Skeletal muscle tissue (tissue), 4 donors: ENCODE results near the gene XPR1. TPM values are rescaled to one million over a fixed set of nuclear protein-coding genes. Genes with fewer than 3 reads are reported as not detected.

ENCODE experiments used
- H3K27ac ChIP-seq: one replicate; pipeline ENCODE4 v1.7.0; 2013; ENCODE audit warnings: mild to moderate bottlenecking, low read depth, low read length, inconsistent platforms
- H3K27me3 ChIP-seq, 3 donors: one replicate each; pipeline ENCODE4 v1.7.0; 2013; ENCODE audit warnings: low read length in 3 of 3; ENCODE audit not compliant: control insufficient read depth in 3 of 3, insufficient read depth in 3 of 3
- H3K36me3 ChIP-seq, 3 donors: one replicate each; pipeline ENCODE4 v1.7.0; 2013; ENCODE audit warnings: low read length in 3 of 3; ENCODE audit not compliant: control insufficient read depth in 3 of 3, insufficient read depth in 3 of 3
- H3K4me1 ChIP-seq, 3 donors: one replicate each; pipeline ENCODE4 v1.7.0; 2013; ENCODE audit warnings: low read length in 3 of 3, mild to moderate bottlenecking in 3 of 3; ENCODE audit not compliant: control insufficient read depth in 3 of 3, insufficient read depth in 3 of 3
- H3K4me3 ChIP-seq, 3 donors: one replicate each; pipeline ENCODE4 v1.7.0; 2013; ENCODE audit warnings: low read length in 3 of 3
- H3K9ac ChIP-seq, 3 donors: one replicate each; pipeline ENCODE4 v1.7.0; 2013; ENCODE audit warnings: low read length in 3 of 3, mild to moderate bottlenecking in 3 of 3, moderate library complexity in 2 of 3, low read depth in 1 of 3
- H3K9me3 ChIP-seq, 3 donors: one replicate each; pipeline ENCODE4 v1.7.0; 2013; ENCODE audit warnings: low read length in 3 of 3; ENCODE audit not compliant: control insufficient read depth in 3 of 3
- total RNA-seq: library from RNA; depleted of rRNA; stranded (reverse); fragments of >200 nt; gene quantifications from one replicate; pipeline ENCODE4 v1.2.3, GENCODE V29; 2014
- donor health status: Osteomylitis.

Gene XPR1
- total RNA-seq, 1 donor from 2014 or later = 13.0 TPM

- no peaks in the 10 kb centered on the region for H3K9me3 ChIP-seq
- no peak overlapping the region for H3K27ac ChIP-seq
- H3K36me3 ChIP-seq = no peaks in the 10 kb centered on the region
- H3K27me3 ChIP-seq = peaks cover 0 to 5% (median 0%) of the 10 kb centered on the region in 3 donors
- H3K9ac ChIP-seq = no peak overlapping the region
- H3K4me3 ChIP-seq = no peak overlapping the region
- H3K4me1 ChIP-seq = no peaks in the 10 kb centered on the region
These were observed 267.4 kb downstream of the XPR1 start for GRCh38 chr1:180899262-180899661.

- Histone ChIP-seq H3K27me3 (peaks cover 0 to 5% (median 0%) of the 10 kb centered on the region in 3 donors), H3K4me1 (no peaks in the 10 kb centered on the region), H3K9ac (no peak overlapping the region), H3K9me3 (no peaks in the 10 kb centered on the region), H3K27ac (no peak overlapping the region), H3K4me3 (no peak overlapping the region), H3K36me3 (no peaks in the 10 kb centered on the region)
These were observed 269.5 kb downstream of the XPR1 start for GRCh38 chr1:180901076-180901990.

GRCh38 chr1:180902541-180902940 is 270.7 kb downstream of the XPR1 start:
- no peaks in the 10 kb centered on the region for H3K9me3 ChIP-seq

GRCh38 chr1:180905927-180906326 is 274.1 kb downstream of the XPR1 start:
- Histone ChIP-seq H3K27ac (no peak overlapping the region), H3K9me3 (no peaks in the 10 kb centered on the region), H3K4me3 (no peak overlapping the region), H3K27me3 (peaks cover 0 to 12% (median 0%) of the 10 kb centered on the region in 3 donors), H3K36me3 (no peaks in the 10 kb centered on the region), H3K4me1 (no peaks in the 10 kb centered on the region), H3K9ac (no peak overlapping the region)

More at GRCh38 chr1:180902541-180902940, 270.7 kb downstream of the XPR1 start:
- Histone ChIP-seq H3K9ac (no peak overlapping the region), H3K27ac (no peak overlapping the region), H3K36me3 (no peaks in the 10 kb centered on the region), H3K4me3 (no peak overlapping the region), H3K27me3 (peaks cover 0 to 5% (median 0%) of the 10 kb centered on the region in 3 donors), H3K4me1 (no peaks in the 10 kb centered on the region)

- Histone ChIP-seq H3K27me3 (peaks cover under 1 to 17% (median 2%) of the 10 kb centered on the region in 3 donors), H3K27ac (no peak overlapping the region), H3K4me3 (no peak overlapping the region), H3K36me3 (no peaks in the 10 kb centered on the region), H3K9ac (no peak overlapping the region), H3K9me3 (no peaks in the 10 kb centered on the region), H3K4me1 (peaks cover 0 to 1% (median 0%) of the 10 kb centered on the region in 3 donors)
These were observed 274.7 kb downstream of the XPR1 start for GRCh38 chr1:180906511-180906910.

GRCh38 chr1:180907313-180908055 is 275.7 kb downstream of the XPR1 start:
- Histone ChIP-seq H3K27me3 (peaks cover 3 to 25% (median 4%) of the 10 kb centered on the region in 3 donors), H3K4me1 (peaks cover 6 to 7% (median 7%) of the 10 kb centered on the region in 3 donors), H3K9ac (no peak overlapping the region), H3K9me3 (no peaks in the 10 kb centered on the region), H3K4me3 (no peak overlapping the region), H3K27ac (no peak overlapping the region), H3K36me3 (no peaks in the 10 kb centered on the region)

- Histone ChIP-seq H3K36me3 (no peaks in the 10 kb centered on the region), H3K9ac (no peak overlapping the region), H3K27ac (no peak overlapping the region)
These were observed 276.4 kb downstream of the XPR1 start for GRCh38 chr1:180908074-180908765.

GRCh38 chr1:180909005-180909414 is 277.2 kb downstream of the XPR1 start:
- Histone ChIP-seq H3K27ac (no peak overlapping the region), H3K4me3 (no peak overlapping the region), H3K9ac (no peak overlapping the region), H3K4me1 (peaks cover 6 to 7% (median 7%) of the 10 kb centered on the region in 3 donors), H3K36me3 (no peaks in the 10 kb centered on the region), H3K27me3 (peaks cover 3 to 27% (median 4%) of the 10 kb centered on the region in 3 donors), H3K9me3 (no peaks in the 10 kb centered on the region)

More at GRCh38 chr1:180908074-180908765, 276.4 kb downstream of the XPR1 start:
- peaks cover 3 to 26% (median 4%) of the 10 kb centered on the region in 3 donors for H3K27me3 ChIP-seq
- no peak overlapping the region for H3K4me3 ChIP-seq
- H3K4me1 ChIP-seq = peaks cover 6 to 7% (median 7%) of the 10 kb centered on the region in 3 donors
- no peaks in the 10 kb centered on the region for H3K9me3 ChIP-seq

GRCh38 chr1:180909462-180909976 is 277.7 kb downstream of the XPR1 start:
- Histone ChIP-seq H3K4me1 (peaks cover 6 to 7% (median 7%) of the 10 kb centered on the region in 3 donors), H3K4me3 (no peak overlapping the region), H3K9ac (no peak overlapping the region), H3K27me3 (peaks cover 3 to 30% (median 4%) of the 10 kb centered on the region in 3 donors), H3K9me3 (no peaks in the 10 kb centered on the region), H3K27ac (no peak overlapping the region), H3K36me3 (no peaks in the 10 kb centered on the region)
